Skeletal muscle satellite cell (primary cell): Measurements from ENCODE around the gene IFNL1.
"Not testable (repeated sequence)": the region's sequence is repeated elsewhere in the genome, so short reads cannot be mapped to it uniquely, and the experiment has no call there.

Source experiments
- H3K27me3 ChIP-seq: 2 replicates; pipeline ENCODE4 v1.7.0; 2013; ENCODE audit warnings: low read length; ENCODE audit not compliant: control insufficient read depth, insufficient read depth
- H3K36me3 ChIP-seq: 2 replicates; pipeline ENCODE4 v1.7.0; 2013; ENCODE audit warnings: mild to moderate bottlenecking, control low read depth, low read length; ENCODE audit not compliant: insufficient read depth
- H3K4me1 ChIP-seq: 2 replicates; pipeline ENCODE4 v1.7.0; 2013; ENCODE audit warnings: low read length; ENCODE audit not compliant: control insufficient read depth, insufficient read depth
- H3K4me2 ChIP-seq: 2 replicates; pipeline ENCODE4 v1.7.0; 2013; ENCODE audit warnings: mild to moderate bottlenecking, low read length
- H3K4me3 ChIP-seq: 2 replicates; pipeline ENCODE4 v1.7.0; 2013; ENCODE audit warnings: low read length
- H3K9ac ChIP-seq: 2 replicates; pipeline ENCODE4 v1.7.0; 2013; ENCODE audit warnings: mild to moderate bottlenecking, low read depth, low read length, moderate library complexity
- H3K9me3 ChIP-seq: replicated peaks from 2 replicates; pipeline ENCODE4 v1.7.0; 2013; ENCODE audit warnings: mild to moderate bottlenecking, control low read depth, low read length

The IFNL1 gene

DNA sequence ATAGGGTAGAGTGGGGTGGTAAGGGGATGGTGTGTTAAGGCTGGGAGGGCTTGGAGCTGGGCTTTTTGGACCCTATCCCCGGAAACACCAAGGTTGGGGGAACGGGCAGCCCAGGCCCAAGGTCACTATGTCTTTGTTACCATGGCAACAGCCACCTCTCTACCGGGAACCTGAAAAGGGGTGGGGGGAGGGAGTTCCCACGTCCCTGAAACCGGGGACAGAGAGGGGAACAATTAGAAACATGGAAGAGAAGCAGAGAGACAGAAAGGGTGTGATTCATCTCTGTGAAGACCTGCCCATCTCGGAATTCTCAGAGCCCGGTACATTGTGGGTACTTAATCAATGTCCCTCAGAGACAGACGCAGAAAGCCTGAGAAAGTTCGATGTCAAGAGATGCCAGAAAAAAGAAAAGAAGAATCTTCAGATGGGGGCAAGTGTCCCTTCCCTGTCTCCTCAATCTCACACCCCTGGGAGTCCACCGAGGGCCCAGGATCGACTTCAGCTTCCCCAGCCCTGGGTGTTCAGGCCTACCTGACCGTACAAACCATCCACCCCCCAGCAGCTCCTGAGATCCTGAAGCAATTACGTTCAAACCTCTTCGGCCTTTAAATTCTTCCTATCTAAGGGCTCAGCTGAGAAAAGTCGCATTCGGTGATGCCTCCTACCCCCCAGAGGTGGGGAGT lies 31.3 kb downstream of the IFNL1 start:
- no peak overlapping the region for H3K9ac ChIP-seq
- no peak overlapping the region for H3K4me2 ChIP-seq
- peaks cover 18% of the 10 kb centered on the region for H3K27me3 ChIP-seq
- H3K9me3 ChIP-seq, result no peaks in the 10 kb centered on the region
- H3K4me3 ChIP-seq, result no peak overlapping the region
- no peaks in the 10 kb centered on the region for H3K4me1 ChIP-seq
- no peaks in the 10 kb centered on the region for H3K36me3 ChIP-seq

DNA sequence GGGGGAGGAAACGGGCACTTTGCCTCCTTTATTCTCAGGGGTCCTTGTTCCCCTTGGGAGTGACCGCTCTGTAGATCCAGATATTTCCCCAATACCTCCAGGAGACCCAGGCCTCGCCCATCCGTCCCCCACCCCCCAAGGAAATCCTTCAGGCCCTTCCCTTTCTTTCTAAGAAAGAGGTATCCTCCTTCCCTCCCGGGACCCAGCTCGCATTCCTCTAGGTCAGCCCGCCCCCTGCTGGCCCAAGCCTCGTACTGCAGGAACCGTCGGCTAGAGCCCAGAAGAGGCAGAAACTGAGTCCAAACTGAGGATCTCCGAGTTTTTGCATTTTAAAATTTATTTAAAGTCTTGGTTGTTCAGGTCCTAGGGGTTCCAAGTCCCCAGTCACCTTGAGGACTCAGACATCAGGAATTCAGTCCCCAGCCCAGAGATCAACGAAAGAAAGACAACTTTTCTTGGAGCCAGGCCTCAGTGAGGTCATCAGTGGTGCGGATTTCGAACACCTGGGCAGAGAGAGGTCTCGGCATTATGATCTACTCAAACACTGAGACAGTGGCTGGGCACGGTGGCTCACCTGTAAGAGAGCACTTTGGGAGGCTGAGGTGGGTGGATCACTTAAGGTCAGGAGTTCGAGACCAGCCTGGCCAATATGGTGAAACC lies 32.0 kb downstream of the IFNL1 start:
- H3K9me3 ChIP-seq, result no peaks in the 10 kb centered on the region
- no peak overlapping the region for H3K4me3 ChIP-seq
- no peak overlapping the region for H3K9ac ChIP-seq
- H3K4me2 ChIP-seq, result no peak overlapping the region
- peaks cover 14% of the 10 kb centered on the region for H3K27me3 ChIP-seq
- no peaks in the 10 kb centered on the region for H3K4me1 ChIP-seq
- no peaks in the 10 kb centered on the region for H3K36me3 ChIP-seq

DNA sequence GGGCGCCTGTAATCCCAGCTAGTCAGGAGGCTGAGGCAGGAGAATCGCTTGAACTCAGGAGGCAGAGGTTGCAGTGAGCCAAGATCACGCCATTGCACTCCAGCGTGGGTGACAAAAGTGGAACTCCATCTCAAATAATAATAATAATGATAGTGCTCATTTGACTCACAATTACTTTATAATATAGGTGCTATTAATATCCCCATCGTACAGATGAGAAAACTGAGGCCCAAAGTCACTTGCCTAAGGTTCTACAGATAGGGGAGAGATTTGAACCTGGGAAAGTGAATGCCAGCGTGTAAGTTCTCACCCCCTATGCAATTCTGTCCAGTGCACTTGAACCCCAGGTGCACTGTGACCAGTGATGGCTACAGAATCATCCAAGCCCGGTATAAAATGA lies 33.7 kb downstream of the IFNL1 start:
- H3K4me1 ChIP-seq, result no peaks in the 10 kb centered on the region
- H3K4me2 ChIP-seq, result no peak overlapping the region
- no peaks in the 10 kb centered on the region for H3K9me3 ChIP-seq
- H3K9ac ChIP-seq, result no peak overlapping the region
- H3K36me3 ChIP-seq, result no peaks in the 10 kb centered on the region
- peaks cover 8% of the 10 kb centered on the region for H3K27me3 ChIP-seq
- H3K4me3 ChIP-seq, result no peak overlapping the region

DNA sequence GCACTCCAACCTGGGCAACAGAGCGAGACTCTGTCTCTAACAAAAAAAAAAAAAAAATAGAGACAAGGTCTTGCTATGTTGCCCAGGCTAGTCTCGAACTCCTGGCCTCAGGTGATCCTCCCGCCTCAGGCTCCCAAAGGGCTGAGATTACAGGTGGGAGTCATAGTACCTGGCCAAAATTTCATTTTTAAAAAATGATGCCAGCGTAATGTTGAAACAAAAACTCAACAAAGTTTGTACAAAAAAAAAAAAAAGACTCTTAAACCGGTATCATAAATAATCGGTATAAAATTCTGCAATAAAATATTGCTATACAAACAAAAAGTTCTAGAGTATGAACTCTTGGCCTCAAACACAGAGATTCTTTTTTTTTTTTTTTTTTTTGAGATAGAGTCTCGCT lies 36.1 kb downstream of the IFNL1 start:
- Histone ChIP-seq H3K36me3 (no peaks in the 10 kb centered on the region), H3K9me3 (no peaks in the 10 kb centered on the region), H3K4me2 (no peak overlapping the region), H3K9ac (no peak overlapping the region), H3K27me3 (peaks cover 8% of the 10 kb centered on the region), H3K4me1 (no peaks in the 10 kb centered on the region), H3K4me3 (no peak overlapping the region)

DNA sequence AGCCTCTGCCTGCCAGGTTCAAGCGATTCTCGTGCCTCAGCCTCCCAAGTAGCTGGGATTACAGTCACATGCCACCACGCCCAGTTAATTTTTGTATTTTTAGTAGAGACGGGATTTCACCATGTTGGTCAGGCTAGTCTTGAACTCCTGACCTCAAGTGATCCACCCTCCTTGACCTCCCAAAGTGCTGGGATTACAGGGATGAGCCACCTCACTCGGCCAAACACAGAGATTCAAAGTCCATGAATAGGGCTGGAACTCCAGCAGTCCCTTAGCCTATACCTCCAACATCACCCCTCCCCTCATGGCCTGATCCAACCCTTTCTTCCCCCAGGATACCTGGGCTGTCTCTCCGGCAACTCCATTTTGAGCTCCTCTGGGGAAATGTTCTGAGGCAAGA lies 36.5 kb downstream of the IFNL1 start:
- not testable (repeated sequence) for H3K9me3 ChIP-seq, H3K27me3 ChIP-seq, H3K36me3 ChIP-seq, H3K4me2 ChIP-seq, H3K4me1 ChIP-seq, H3K9ac ChIP-seq, H3K4me3 ChIP-seq

DNA sequence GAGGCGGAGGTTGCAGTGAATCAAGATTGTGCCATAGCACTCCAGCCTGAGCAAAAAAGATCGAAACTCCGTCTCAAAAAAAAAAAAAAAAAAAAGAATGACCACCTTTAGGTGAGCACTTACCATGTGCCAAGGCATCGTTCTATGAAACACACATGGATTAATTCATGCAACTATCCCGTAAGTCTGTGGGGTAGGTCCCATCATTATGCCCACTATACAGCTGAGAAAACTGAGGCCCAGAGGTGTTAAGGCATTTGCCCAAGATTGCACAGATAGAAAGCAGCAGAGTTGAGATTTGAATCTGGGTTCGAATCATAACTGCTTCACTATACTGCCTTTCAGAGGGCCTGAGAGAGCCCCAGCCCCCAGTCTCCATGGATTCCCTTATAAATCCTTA lies 37.3 kb downstream of the IFNL1 start:
- H3K27me3 ChIP-seq, result peaks cover 8% of the 10 kb centered on the region
- no peaks in the 10 kb centered on the region for H3K4me1 ChIP-seq
- H3K36me3 ChIP-seq, result no peaks in the 10 kb centered on the region
- H3K4me3 ChIP-seq, result no peak overlapping the region
- H3K4me2 ChIP-seq, result no peak overlapping the region
- no peaks in the 10 kb centered on the region for H3K9me3 ChIP-seq
- H3K9ac ChIP-seq, result no peak overlapping the region

DNA sequence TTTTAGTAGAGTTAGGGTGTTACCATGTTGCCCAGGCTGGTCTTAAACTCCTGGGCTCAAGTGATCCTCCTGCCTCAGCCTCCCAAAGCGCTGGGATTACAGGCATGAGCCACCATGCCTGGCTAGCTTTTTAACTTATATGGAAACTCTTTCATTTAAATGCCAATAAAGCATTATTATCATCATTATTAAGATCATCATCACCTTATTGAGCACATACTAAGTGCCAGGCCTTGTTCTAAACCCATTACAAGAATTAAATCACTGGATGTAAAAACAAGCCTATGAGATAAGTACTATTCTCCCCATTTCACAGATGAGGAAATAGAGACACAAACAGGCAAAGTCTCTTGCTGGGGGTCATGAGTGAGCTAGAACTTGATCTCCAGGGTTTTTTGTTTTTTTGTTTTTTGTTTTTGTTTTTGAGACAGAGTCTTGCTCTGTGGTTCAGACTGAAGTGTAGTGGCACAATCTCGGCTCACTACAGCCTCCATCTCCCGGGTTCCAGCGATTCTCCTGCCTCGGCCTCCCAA lies 38.3 kb downstream of the IFNL1 start:
- no peaks in the 10 kb centered on the region for H3K4me1 ChIP-seq
- no peak overlapping the region for H3K4me2 ChIP-seq
- no peaks in the 10 kb centered on the region for H3K27me3 ChIP-seq
- H3K9ac ChIP-seq, result no peak overlapping the region
- no peak overlapping the region for H3K4me3 ChIP-seq
- no peaks in the 10 kb centered on the region for H3K9me3 ChIP-seq
- no peaks in the 10 kb centered on the region for H3K36me3 ChIP-seq

DNA sequence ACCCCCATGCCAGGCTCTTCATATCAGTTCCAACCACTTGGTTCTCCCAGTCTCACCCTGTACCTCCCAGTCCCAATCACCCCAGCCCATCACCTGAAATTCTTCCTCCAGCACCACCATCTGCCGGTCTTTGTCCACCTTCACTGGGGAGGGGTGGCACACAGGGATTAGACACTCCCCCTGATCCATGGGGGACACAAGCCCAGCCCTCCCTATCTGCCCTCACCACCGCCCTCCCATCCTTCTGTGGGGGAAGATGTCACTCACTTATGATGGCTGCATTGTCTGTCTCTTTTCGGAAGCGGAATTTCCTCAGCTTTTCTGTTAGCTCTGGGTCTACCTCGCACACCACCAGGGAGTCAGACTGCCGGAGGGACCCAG lies 39.0 kb downstream of the IFNL1 start:
- H3K36me3 ChIP-seq, result no peaks in the 10 kb centered on the region
- H3K4me2 ChIP-seq, result no peak overlapping the region
- H3K4me3 ChIP-seq, result no peak overlapping the region
- H3K4me1 ChIP-seq, result no peaks in the 10 kb centered on the region
- no peak overlapping the region for H3K9ac ChIP-seq
- no peaks in the 10 kb centered on the region for H3K27me3 ChIP-seq
- no peaks in the 10 kb centered on the region for H3K9me3 ChIP-seq

DNA sequence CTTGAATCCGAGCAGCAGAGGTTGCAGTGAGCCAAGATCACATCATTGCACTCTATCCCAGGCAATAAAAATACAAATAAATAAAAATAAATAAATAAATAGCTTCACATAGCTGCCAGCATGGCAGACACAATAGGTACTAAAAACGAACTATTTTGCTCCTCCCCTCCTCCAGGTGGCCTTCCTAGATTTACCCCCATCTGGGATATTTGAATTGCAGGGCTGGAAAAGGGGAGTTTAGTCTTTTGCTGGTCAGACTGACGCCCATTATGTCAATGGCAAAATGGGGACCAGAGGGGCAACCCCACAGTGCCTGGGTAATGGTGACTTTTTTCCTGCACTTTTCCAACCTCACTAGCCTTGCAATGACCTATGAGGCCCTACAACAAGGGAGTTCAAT lies 40.3 kb downstream of the IFNL1 start:
- no peak overlapping the region for H3K9ac ChIP-seq
- peaks cover 7% of the 10 kb centered on the region for H3K4me1 ChIP-seq
- no peaks in the 10 kb centered on the region for H3K27me3 ChIP-seq
- H3K4me2 ChIP-seq, result no peak overlapping the region
- H3K4me3 ChIP-seq, result no peak overlapping the region
- no peaks in the 10 kb centered on the region for H3K9me3 ChIP-seq
- H3K36me3 ChIP-seq, result no peaks in the 10 kb centered on the region

DNA sequence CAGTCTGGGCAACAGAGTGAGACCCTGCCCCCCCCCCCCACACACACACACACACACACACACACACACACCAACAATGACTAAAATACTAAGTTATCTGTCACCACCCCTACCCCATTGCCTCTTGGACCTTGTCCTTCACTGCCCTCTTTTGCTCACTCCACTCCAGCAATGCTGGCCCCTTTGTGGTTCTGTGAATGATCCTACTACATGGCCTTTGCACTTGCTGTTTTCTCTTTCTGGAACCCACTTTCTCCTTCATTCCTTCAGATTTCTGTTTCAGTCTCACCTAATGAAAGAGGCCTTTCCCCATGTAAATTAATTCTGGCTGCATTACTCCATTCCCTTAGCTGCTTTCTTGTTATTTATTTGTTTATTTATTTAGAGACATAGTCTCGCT lies 43.5 kb downstream of the IFNL1 start:
- Histone ChIP-seq H3K9me3 (no peaks in the 10 kb centered on the region), H3K36me3 (peaks cover 2% of the 10 kb centered on the region), H3K4me2 (no peak overlapping the region), H3K4me3 (no peak overlapping the region), H3K4me1 (peaks cover 13% of the 10 kb centered on the region), H3K27me3 (no peaks in the 10 kb centered on the region), H3K9ac (no peak overlapping the region)

DNA sequence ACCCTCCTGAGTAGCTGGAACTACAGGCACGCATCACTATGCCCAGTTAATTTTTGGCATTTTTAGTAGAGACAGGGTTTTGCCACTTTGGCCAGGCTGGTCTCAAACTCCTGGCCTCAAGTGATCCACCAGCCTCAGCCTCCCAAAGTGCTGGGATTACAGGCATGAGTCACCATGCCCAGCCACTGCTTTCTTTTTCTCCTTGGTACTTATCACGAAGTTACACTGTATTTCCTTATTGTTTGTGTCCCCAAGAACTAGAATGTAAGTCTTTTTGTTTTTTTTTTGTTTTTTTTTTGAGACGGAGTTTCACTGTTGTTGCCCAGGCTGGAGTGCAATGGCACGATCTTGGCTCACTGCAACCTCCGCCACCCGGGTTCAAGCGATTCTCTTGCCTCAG lies 43.9 kb downstream of the IFNL1 start:
- H3K27me3 ChIP-seq, H3K9ac ChIP-seq, H3K4me3 ChIP-seq, H3K36me3 ChIP-seq, H3K4me2 ChIP-seq, H3K9me3 ChIP-seq: not testable (repeated sequence)
- peaks cover 13% of the 10 kb centered on the region for H3K4me1 ChIP-seq

DNA sequence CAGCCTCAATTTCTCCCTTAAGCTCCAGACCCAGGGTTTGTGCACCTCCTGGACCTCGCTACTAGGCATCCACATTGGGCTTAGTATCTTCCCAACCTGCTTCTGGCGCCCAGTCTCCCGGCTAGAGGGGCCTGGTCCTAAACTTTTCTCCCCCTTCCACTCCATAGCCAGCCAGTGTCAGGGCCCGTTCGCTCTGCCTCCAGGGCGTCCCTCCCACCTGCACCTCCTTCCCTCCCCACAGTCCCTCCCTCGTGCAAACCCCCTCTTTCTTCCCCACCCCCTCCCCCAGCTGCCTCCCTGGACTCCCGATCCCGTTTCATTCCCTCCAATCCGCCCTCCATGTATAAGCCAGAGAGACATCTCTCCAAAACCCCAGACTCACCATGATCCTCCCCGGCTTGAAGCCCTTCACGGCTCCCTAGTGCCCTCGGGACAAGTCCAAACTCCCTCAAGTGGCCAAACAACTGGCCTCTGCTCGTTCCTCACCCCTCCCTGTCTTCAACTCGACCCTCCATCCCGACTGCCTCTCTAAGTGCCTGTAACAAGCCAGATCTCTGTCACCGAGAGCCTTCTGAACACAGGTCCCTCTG lies 45.0 kb downstream of the IFNL1 start:
- H3K4me1 ChIP-seq, result peaks cover 13% of the 10 kb centered on the region

More for the DNA sequence above, 45.0 kb downstream of the IFNL1 start:
- no peaks in the 10 kb centered on the region for H3K27me3 ChIP-seq
- peak overlapping the region; percentile 87 for H3K9ac ChIP-seq
- no peaks in the 10 kb centered on the region for H3K9me3 ChIP-seq
- peak overlapping the region; percentile 89 for H3K4me2 ChIP-seq
- peaks cover 12% of the 10 kb centered on the region for H3K36me3 ChIP-seq
- H3K4me3 ChIP-seq, result peak overlapping the region; percentile 91
